K562 (cell line): Measurements from ENCODE around the gene TBX19. TPM values are rescaled to one million over a fixed set of nuclear protein-coding genes. Genes with fewer than 3 reads are reported as not detected.

Source experiments
- GATAD2B ChIP-seq: fragments of 450-650 bp; IDR thresholded peaks from 2 replicates; pipeline ENCODE4 v1.6.1; 2017; ENCODE audit warnings: mild to moderate bottlenecking, borderline replicate concordance
- HDAC1 ChIP-seq, 2 experiments: fragments of 450-650 bp; IDR thresholded peaks; 2 replicates each; pipeline ENCODE4 v1.6.1; 2016 to 2017; ENCODE audit warnings: inconsistent platforms in 1 of 2, mild to moderate bottlenecking in 1 of 2, moderate library complexity in 1 of 2
- ZC3H11A ChIP-seq: IDR thresholded peaks from 2 replicates; pipeline ENCODE4 v1.6.1; 2012; ENCODE audit warnings: low read depth, low read length, improper control_type of control experiment
- polyA plus RNA-seq, 8 experiments: library from polyadenylated mRNA; depleted of rRNA in 4 of 8; stranded (reverse) in 5 of 8; unstranded in 3 of 8; fragments of >200 nt; fragmentation: Nextera tagmentation in 2 of 8; fragmentation: Illumina TruSeq in 1 of 8; extraction: Ambion mirVana in 2 of 8; extraction: Trizol in 1 of 8; gene quantifications; 2 replicates each; pipeline versions ENCODE4 v1.2.1 to v1.2.3, GENCODE V29; 2011 to 2014; ENCODE audit warnings: inconsistent platforms in 1 of 8, missing spikeins in 1 of 8
- small RNA-seq: library from RNA; depleted of rRNA; stranded (forward); fragments of <200 nt; gene quantifications from one replicate; pipeline ENCODE3, GENCODE V24; 2014
- total RNA-seq, 7 experiments: library from RNA; depleted of rRNA in 6 of 7; stranded (reverse); fragments of >200 nt in 6 of 7; fragmentation: Illumina TruSeq in 2 of 7; extraction: Trizol in 2 of 7; gene quantifications; 2 replicates each; pipeline versions ENCODE4 v1.2.1 to v1.2.3, GENCODE V29; 2011 to 2021; ENCODE audit warnings: low replicate concordance in 1 of 7

Gene TBX19
- total and polyA plus RNA-seq, 9 of the 15 experiments (the other 6 are each of a cell fraction or from before 2014, with no cell fraction given) = 0.32 to 3.1 (median 0.95) TPM

GRCh38 chr1:168362991-168363390 is 82.3 kb downstream of the TBX19 start (continued):
- no peak for TF ChIP-seq HDAC1 (IDR thresholded peaks at IDR 0.05)
- no peak for TF ChIP-seq GATAD2B
- no peak for TF ChIP-seq ZC3H11A
- TF ChIP-seq, all 486 proteins: peak for 13

Small RNA genes within 50 kb of the gene (small RNA-seq; reads per million reads assigned to genes)
- gene RNU6-1310P = not detected

Other genes starting within 250 kb of the TBX19 start
- gene GPR161, start 143.9 kb upstream of the TBX19 start, total RNA-seq (2014; rRNA removed) = 0.45 and 1.1 TPM in 2 replicates
- gene GPR161, start 143.9 kb upstream of the TBX19 start, total RNA-seq (2014; rRNA removed; fragmentation: Illumina TruSeq; extraction: Trizol) = 0.64 and 0.76 TPM in 2 replicates
- 0.68 and 1.0 TPM in 2 replicates for gene GPR161, start 143.9 kb upstream of the TBX19 start, total RNA-seq (2015; rRNA removed; fragmentation: Illumina TruSeq; extraction: Trizol)
- gene GPR161, start 143.9 kb upstream of the TBX19 start, total RNA-seq (2021) = 1.2 and 1.6 TPM in 2 replicates
- gene GPR161, start 143.9 kb upstream of the TBX19 start, polyA plus RNA-seq (2011; rRNA removed) = 2.4 and 3.2 TPM in 2 replicates
- gene GPR161, start 143.9 kb upstream of the TBX19 start, polyA plus RNA-seq (2014; fragmentation: Illumina TruSeq; extraction: Trizol) = 0.95 and 1.3 TPM in 2 replicates
- under 1 TPM; 0.15 to 0.18 TPM for gene GPR161, start 143.9 kb upstream of the TBX19 start, polyA plus RNA-seq (2014; fragmentation: Nextera tagmentation; extraction: Ambion mirVana)
- gene GPR161, start 143.9 kb upstream of the TBX19 start, polyA plus RNA-seq (2014; rRNA removed) = 0.73 and 1.1 TPM in 2 replicates
- gene TIPRL, start 101.9 kb upstream of the TBX19 start, total RNA-seq (2014; rRNA removed) = 41.4 and 52.1 TPM in 2 replicates
- 73.5 and 78.1 TPM in 2 replicates for gene TIPRL, start 101.9 kb upstream of the TBX19 start, total RNA-seq (2014; rRNA removed; fragmentation: Illumina TruSeq; extraction: Trizol)
- 71.1 and 81.7 TPM in 2 replicates for gene TIPRL, start 101.9 kb upstream of the TBX19 start, total RNA-seq (2015; rRNA removed; fragmentation: Illumina TruSeq; extraction: Trizol)
- 57.0 and 64.4 TPM in 2 replicates for gene TIPRL, start 101.9 kb upstream of the TBX19 start, total RNA-seq (2021)
- 44.9 and 69.9 TPM in 2 replicates for gene TIPRL, start 101.9 kb upstream of the TBX19 start, polyA plus RNA-seq (2011; rRNA removed)
- gene TIPRL, start 101.9 kb upstream of the TBX19 start, polyA plus RNA-seq (2014; fragmentation: Illumina TruSeq; extraction: Trizol) = 50.7 and 60.1 TPM in 2 replicates
- 10 to 100 TPM; 87.0 to 90.2 TPM for gene TIPRL, start 101.9 kb upstream of the TBX19 start, polyA plus RNA-seq (2014; fragmentation: Nextera tagmentation; extraction: Ambion mirVana)
- gene TIPRL, start 101.9 kb upstream of the TBX19 start, polyA plus RNA-seq (2014; rRNA removed) = 54.8 and 63.2 TPM in 2 replicates
- 20.5 and 21.6 TPM in 2 replicates for gene SFT2D2, start 54.9 kb upstream of the TBX19 start, total RNA-seq (2014; rRNA removed)
- 28.7 and 34.2 TPM in 2 replicates for gene SFT2D2, start 54.9 kb upstream of the TBX19 start, total RNA-seq (2014; rRNA removed; fragmentation: Illumina TruSeq; extraction: Trizol)
- 28.1 and 28.4 TPM in 2 replicates for gene SFT2D2, start 54.9 kb upstream of the TBX19 start, total RNA-seq (2015; rRNA removed; fragmentation: Illumina TruSeq; extraction: Trizol)
- 46.6 and 50.1 TPM in 2 replicates for gene SFT2D2, start 54.9 kb upstream of the TBX19 start, total RNA-seq (2021)
- 29.0 and 35.8 TPM in 2 replicates for gene SFT2D2, start 54.9 kb upstream of the TBX19 start, polyA plus RNA-seq (2011; rRNA removed)
- gene SFT2D2, start 54.9 kb upstream of the TBX19 start, polyA plus RNA-seq (2014; fragmentation: Illumina TruSeq; extraction: Trizol) = 9.2 and 10.7 TPM in 2 replicates
- gene SFT2D2, start 54.9 kb upstream of the TBX19 start, polyA plus RNA-seq (2014; fragmentation: Nextera tagmentation; extraction: Ambion mirVana) = 1 to 10 TPM; 3.4 to 6.1 TPM
- gene SFT2D2, start 54.9 kb upstream of the TBX19 start, polyA plus RNA-seq (2014; rRNA removed) = 14.8 and 15.7 TPM in 2 replicates